DLD1 (cell line): ENCODE data around the gene HOXC4.
"Not testable (repeated sequence)": the region's sequence is repeated elsewhere in the genome, so short reads cannot be mapped to it uniquely, and the experiment has no call there.

Experiments
- in situ Hi-C: cut with HindIII; loops from 2 replicates; pipeline ENCODE4 v1.10.0; 2017; ENCODE audit warnings: low sequenced_read_pairs

Gene HOXC4

GRCh38 chr12:54038284-54038870 lies 15.3 kb upstream of the HOXC4 start:
- in situ Hi-C loops = no loop called here

GRCh38 chr12:54038871-54039414 lies 14.7 kb upstream of the HOXC4 start:
- in situ Hi-C loops = no loop called here

- in situ Hi-C loops = no loop called here
Measured at GRCh38 chr12:54039417-54040147, 14.1 kb upstream of the HOXC4 start.

- in situ Hi-C loops = no loop called here
Measured at GRCh38 chr12:54040148-54040494, 13.5 kb upstream of the HOXC4 start.

- in situ Hi-C loops = no loop called here
Measured at GRCh38 chr12:54040648-54041047, 13.0 kb upstream of the HOXC4 start.

- in situ Hi-C loops = no loop called here
Measured at GRCh38 chr12:54041097-54041690, 12.4 kb upstream of the HOXC4 start.

- in situ Hi-C loops = not testable (repeated sequence)
Measured at GRCh38 chr12:54042033-54042432, 11.6 kb upstream of the HOXC4 start.

GRCh38 chr12:54042970-54043853 lies 10.4 kb upstream of the HOXC4 start:
- in situ Hi-C loops = no loop called here

GRCh38 chr12:54044425-54045103 lies 9.1 kb upstream of the HOXC4 start:
- in situ Hi-C loops = no loop called here

- in situ Hi-C loops = no loop called here
Measured at GRCh38 chr12:54045401-54045800, 8.2 kb upstream of the HOXC4 start.

- in situ Hi-C loops = no loop called here
Measured at GRCh38 chr12:54045868-54046521, 7.6 kb upstream of the HOXC4 start.

GRCh38 chr12:54046809-54047159 lies 6.9 kb upstream of the HOXC4 start:
- in situ Hi-C loops = no loop called here

- in situ Hi-C loops = no loop called here
Measured at GRCh38 chr12:54047160-54047963, 6.3 kb upstream of the HOXC4 start.

- in situ Hi-C loops = no loop called here
Measured at GRCh38 chr12:54047964-54048303, 5.7 kb upstream of the HOXC4 start.

GRCh38 chr12:54048406-54049093 lies 5.1 kb upstream of the HOXC4 start:
- in situ Hi-C loops = no loop called here

- in situ Hi-C loops = no loop called here
Measured at GRCh38 chr12:54049108-54049507, 4.5 kb upstream of the HOXC4 start.

- in situ Hi-C loops = no loop called here
Measured at GRCh38 chr12:54050482-54050810, 3.2 kb upstream of the HOXC4 start.

GRCh38 chr12:54051026-54051842 lies 2.4 kb upstream of the HOXC4 start:
- in situ Hi-C loops = no loop called here
